Measurements from ENCODE around the gene PNRC2.
A peak's percentile ranks its signal among the peaks of the same experiment; 100 is the strongest.

The PNRC2 gene

DNA sequence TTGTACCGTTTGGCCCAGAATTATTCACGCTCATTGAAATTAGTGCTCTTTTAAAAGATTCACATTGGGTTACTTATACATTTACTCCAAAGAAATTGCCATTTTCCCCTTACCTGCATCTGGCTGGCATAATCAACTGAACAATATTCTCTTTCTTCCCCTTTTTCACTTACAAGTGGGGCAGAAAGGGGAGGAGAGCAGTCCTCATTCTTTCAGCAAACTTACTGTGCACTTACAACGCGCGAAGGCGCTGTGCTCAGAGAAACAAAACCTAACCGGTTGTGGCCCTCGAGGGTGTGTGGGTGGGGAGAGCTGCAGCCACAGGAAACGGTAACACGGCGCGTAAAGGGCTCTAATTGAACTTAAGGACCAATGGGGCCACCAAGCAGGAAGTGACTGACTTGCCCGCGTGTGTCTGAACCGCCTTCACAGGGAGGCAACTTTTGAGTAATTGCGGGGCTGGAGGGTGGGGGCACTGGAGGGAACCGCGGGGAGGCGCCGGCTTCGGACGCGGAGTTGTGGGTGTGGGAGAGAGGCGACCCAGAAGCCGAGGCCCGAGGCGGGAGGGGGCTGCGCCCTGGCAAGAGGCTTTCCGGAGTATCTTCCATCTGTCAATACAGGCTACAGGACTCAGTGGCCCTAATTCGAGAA, 693 bp upstream of the PNRC2 start:
- peak overlapping the region; percentile 100 for H3K27ac Mint-ChIP-seq
- no peaks in the 10 kb centered on the region for H3K9me3 Mint-ChIP-seq
- TF ChIP-seq, protein P1, sequence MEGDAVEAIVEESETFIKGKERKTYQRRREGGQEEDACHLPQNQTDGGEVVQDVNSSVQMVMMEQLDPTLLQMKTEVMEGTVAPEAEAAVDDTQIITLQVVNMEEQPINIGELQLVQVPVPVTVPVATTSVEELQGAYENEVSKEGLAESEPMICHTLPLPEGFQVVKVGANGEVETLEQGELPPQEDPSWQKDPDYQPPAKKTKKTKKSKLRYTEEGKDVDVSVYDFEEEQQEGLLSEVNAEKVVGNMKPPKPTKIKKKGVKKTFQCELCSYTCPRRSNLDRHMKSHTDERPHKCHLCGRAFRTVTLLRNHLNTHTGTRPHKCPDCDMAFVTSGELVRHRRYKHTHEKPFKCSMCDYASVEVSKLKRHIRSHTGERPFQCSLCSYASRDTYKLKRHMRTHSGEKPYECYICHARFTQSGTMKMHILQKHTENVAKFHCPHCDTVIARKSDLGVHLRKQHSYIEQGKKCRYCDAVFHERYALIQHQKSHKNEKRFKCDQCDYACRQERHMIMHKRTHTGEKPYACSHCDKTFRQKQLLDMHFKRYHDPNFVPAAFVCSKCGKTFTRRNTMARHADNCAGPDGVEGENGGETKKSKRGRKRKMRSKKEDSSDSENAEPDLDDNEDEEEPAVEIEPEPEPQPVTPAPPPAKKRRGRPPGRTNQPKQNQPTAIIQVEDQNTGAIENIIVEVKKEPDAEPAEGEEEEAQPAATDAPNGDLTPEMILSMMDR (IDR thresholded peaks at IDR 0.05), result no peak
- peaks cover 25% of the 10 kb centered on the region for H3K36me3 Mint-ChIP-seq (ENCODE audit: low read depth)
- H3K4me1 Mint-ChIP-seq, result peaks cover 66% of the 10 kb centered on the region
- peak overlapping the region; percentile 100 for H3K4me3 Mint-ChIP-seq
- H3K27me3 Mint-ChIP-seq (ENCODE audit: low read depth, poor library complexity), result no peaks in the 10 kb centered on the region
- DNase-seq, result peak; percentile 77

GRCh38 chr1:23960291-23961020, 828 bp downstream of the PNRC2 start:
- H3K4me1 Mint-ChIP-seq, result peaks cover 55% of the 10 kb centered on the region
- no peak for DNase-seq
- peaks cover 25% of the 10 kb centered on the region for H3K36me3 Mint-ChIP-seq (ENCODE audit: low read depth)
- H3K4me3 Mint-ChIP-seq, result peak overlapping the region; percentile 100
- H3K27ac Mint-ChIP-seq, result peak overlapping the region; percentile 100
- TF ChIP-seq, protein P1 (IDR thresholded peaks at IDR 0.05), result no peak
- no peaks in the 10 kb centered on the region for H3K27me3 Mint-ChIP-seq (ENCODE audit: low read depth, poor library complexity)
- H3K9me3 Mint-ChIP-seq, result no peaks in the 10 kb centered on the region

- H3K4me1 Mint-ChIP-seq, result peaks cover 29% of the 10 kb centered on the region
- H3K4me3 Mint-ChIP-seq, result no peak overlapping the region
- TF ChIP-seq, protein P1 (IDR thresholded peaks at IDR 0.05), result no peak
- H3K27me3 Mint-ChIP-seq (ENCODE audit: low read depth, poor library complexity), result no peaks in the 10 kb centered on the region
- peaks cover 45% of the 10 kb centered on the region for H3K36me3 Mint-ChIP-seq (ENCODE audit: low read depth)
- H3K9me3 Mint-ChIP-seq, result no peaks in the 10 kb centered on the region
- peak overlapping the region; percentile 96 for H3K27ac Mint-ChIP-seq
- DNase-seq, result no peak
Observed at GRCh38 chr1:23963617-23964234, 4.1 kb downstream of the PNRC2 start.

DNA sequence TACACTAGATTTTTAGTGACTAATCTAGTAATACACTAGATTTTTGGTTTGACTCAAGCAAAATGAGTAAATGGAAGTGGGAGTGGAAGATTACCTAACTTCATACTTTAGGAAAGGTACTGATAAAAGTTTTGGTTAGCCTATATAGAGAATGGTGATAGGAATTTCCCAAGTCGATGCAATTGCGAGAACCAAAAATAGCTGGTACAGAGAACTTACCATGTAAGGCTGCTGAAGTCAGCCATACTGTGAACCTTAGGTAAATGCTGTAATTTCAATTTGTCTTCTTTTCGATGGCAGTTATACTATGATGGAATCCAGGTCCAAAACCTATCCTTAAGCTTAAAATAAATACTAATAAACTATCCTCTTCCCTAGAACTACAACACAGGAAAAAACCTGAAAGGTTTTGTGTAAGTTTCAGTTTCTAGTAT, 4.6 kb downstream of the PNRC2 start:
- DNase-seq, result no peak
- H3K27me3 Mint-ChIP-seq (ENCODE audit: low read depth, poor library complexity), result no peaks in the 10 kb centered on the region
- H3K4me1 Mint-ChIP-seq, result peaks cover 25% of the 10 kb centered on the region
- TF ChIP-seq, protein P1 (IDR thresholded peaks at IDR 0.05), result no peak
- H3K36me3 Mint-ChIP-seq (ENCODE audit: low read depth), result peaks cover 45% of the 10 kb centered on the region
- peak overlapping the region; percentile 96 for H3K27ac Mint-ChIP-seq
- no peak overlapping the region for H3K4me3 Mint-ChIP-seq
- no peaks in the 10 kb centered on the region for H3K9me3 Mint-ChIP-seq

GRCh38 chr1:23964790-23965740, 5.4 kb downstream of the PNRC2 start:
- Mint-ChIP-seq H3K4me3 (no peak overlapping the region), H3K27me3 (ENCODE audit: low read depth, poor library complexity) (no peaks in the 10 kb centered on the region), H3K4me1 (peaks cover 25% of the 10 kb centered on the region), H3K27ac (peak overlapping the region; percentile 96), H3K36me3 (ENCODE audit: low read depth) (peaks cover 45% of the 10 kb centered on the region), H3K9me3 (no peaks in the 10 kb centered on the region)
- DNase-seq, result no peak
- TF ChIP-seq, protein P1 (IDR thresholded peaks at IDR 0.05), result no peak
